GM08714 (cell line): ENCODE results near the gene HNRNPM.

Source experiments
- H3K4me3 ChIP-seq: fragments of 200-500 bp; sonication (Bioruptor generic); 2 replicates; pipeline ENCODE4 v1.5.1; 2014; ENCODE audit warnings: mild to moderate bottlenecking, low read length, inconsistent platforms
- ZNF274 ChIP-seq: IDR thresholded peaks from 2 replicates; pipeline ENCODE4 v1.6.1; 2012; ENCODE audit warnings: mild to moderate bottlenecking, low read depth, low read length

The HNRNPM gene

GRCh38 chr19:8536282-8536681 is 91.5 kb downstream of the HNRNPM start:
- no peak for TF ChIP-seq ZNF274
- H3K4me3 ChIP-seq = no peak overlapping the region

GRCh38 chr19:8537099-8537498 is 92.3 kb downstream of the HNRNPM start:
- no peak overlapping the region for H3K4me3 ChIP-seq
- no peak for TF ChIP-seq ZNF274
